ENCODE results near the gene PPP3CB.
"Not testable (repeated sequence)": the region's sequence is repeated elsewhere in the genome, so short reads cannot be mapped to it uniquely, and the experiment has no call there.

The PPP3CB gene

GRCh38 chr10:73416571-73416970 lies 79.3 kb downstream of the PPP3CB start:
- no peak for DNase-seq (ENCODE audit: low read depth in 1 of 2, low spot score in 1 of 2)

- DNase-seq (ENCODE audit: low read depth in 1 of 2, low spot score in 1 of 2): no peak
Observed at GRCh38 chr10:73414230-73414945, 81.4 kb downstream of the PPP3CB start.

- peak; percentile 87 to 94 for DNase-seq (ENCODE audit: low read depth in 1 of 2, low spot score in 1 of 2)
Observed at GRCh38 chr10:73413528-73414229, 82.1 kb downstream of the PPP3CB start, which contains the start of gene ANXA7. ANXA7 (minus strand) TSS chr10:73414058; CDS start chr10:73400856, 13,202 bp downstream.

- no peak for DNase-seq (ENCODE audit: low read depth in 1 of 2, low spot score in 1 of 2)
Observed at GRCh38 chr10:73413108-73413527, 82.7 kb downstream of the PPP3CB start.

- DNase-seq (ENCODE audit: low read depth in 1 of 2, low spot score in 1 of 2): no peak
Observed at GRCh38 chr10:73410897-73411296, 84.9 kb downstream of the PPP3CB start.

GRCh38 chr10:73408978-73409521 lies 86.8 kb downstream of the PPP3CB start:
- no peak for DNase-seq (ENCODE audit: low read depth in 1 of 2, low spot score in 1 of 2)

- DNase-seq (ENCODE audit: low read depth in 1 of 2, low spot score in 1 of 2): no peak
Observed at GRCh38 chr10:73408061-73408460, 87.8 kb downstream of the PPP3CB start.

- no peak for DNase-seq (ENCODE audit: low read depth in 1 of 2, low spot score in 1 of 2)
Observed at GRCh38 chr10:73407495-73407894, 88.3 kb downstream of the PPP3CB start.

- no peak for DNase-seq (ENCODE audit: low read depth in 1 of 2, low spot score in 1 of 2)
Observed at GRCh38 chr10:73406846-73407245, 89.0 kb downstream of the PPP3CB start.

- DNase-seq (ENCODE audit: low read depth in 1 of 2, low spot score in 1 of 2): no peak
Observed at GRCh38 chr10:73405556-73405955, 90.3 kb downstream of the PPP3CB start.

GRCh38 chr10:73404690-73405089 lies 91.1 kb downstream of the PPP3CB start:
- DNase-seq (ENCODE audit: low read depth in 1 of 2, low spot score in 1 of 2): no peak

- no peak for DNase-seq (ENCODE audit: low read depth in 1 of 2, low spot score in 1 of 2)
Observed at GRCh38 chr10:73401636-73402035, 94.2 kb downstream of the PPP3CB start.

GRCh38 chr10:73399063-73399462 lies 96.8 kb downstream of the PPP3CB start:
- DNase-seq (ENCODE audit: low read depth in 1 of 2, low spot score in 1 of 2): no peak

GRCh38 chr10:73398024-73398423 lies 97.8 kb downstream of the PPP3CB start:
- no peak for DNase-seq (ENCODE audit: low read depth in 1 of 2, low spot score in 1 of 2)

GRCh38 chr10:73394325-73394724 lies 101.5 kb downstream of the PPP3CB start:
- not testable (repeated sequence) for DNase-seq (ENCODE audit: low read depth in 1 of 2, low spot score in 1 of 2)

- DNase-seq (ENCODE audit: low read depth in 1 of 2, low spot score in 1 of 2): no peak
Observed at GRCh38 chr10:73388228-73388627, 107.6 kb downstream of the PPP3CB start.

- no peak for DNase-seq (ENCODE audit: low read depth in 1 of 2, low spot score in 1 of 2)
Observed at GRCh38 chr10:73386583-73386982, 109.2 kb downstream of the PPP3CB start.
